ENCODE results near the gene GLIS1. TPM values are rescaled to one million over a fixed set of nuclear protein-coding genes. Genes with fewer than 3 reads are reported as not detected.

The GLIS1 gene
- total RNA-seq, 1 experiment from 2014 or later: 0.13 TPM

GRCh38 chr1:53712276-53712675 is 26.7 kb downstream of the GLIS1 start:
- intact Hi-C loops (cut with micrococcal nuclease; ENCODE audit: unreplicated experiment): no loop called here
- H3K27ac ChIP-seq (ENCODE audit: low read depth, low read length, poor library complexity, severe bottlenecking): no peak overlapping the region
- no peaks in the 10 kb centered on the region for H3K4me1 ChIP-seq (ENCODE audit: insufficient read depth, low read length, poor library complexity, severe bottlenecking)
- no peak overlapping the region for H3K4me3 ChIP-seq (ENCODE audit: low read depth, low read length, poor library complexity, severe bottlenecking)
- no TSS peak for BruUV-seq (replicated peaks)
- DNase-seq (ENCODE audit: low spot score): no peak
- no peaks in the 10 kb centered on the region for H3K36me3 ChIP-seq (ENCODE audit: insufficient read depth, low read length, poor library complexity, severe bottlenecking)
- H3K27me3 ChIP-seq (replicated peaks; ENCODE audit: insufficient read depth, low read depth, low read length, poor library complexity): no peaks in the 10 kb centered on the region
- TF ChIP-seq EZH2 (IDR thresholded peaks at IDR 0.05; ENCODE audit: borderline replicate concordance, low read depth, low read length, poor library complexity, severe bottlenecking): no peak
- TF ChIP-seq, protein P1, sequence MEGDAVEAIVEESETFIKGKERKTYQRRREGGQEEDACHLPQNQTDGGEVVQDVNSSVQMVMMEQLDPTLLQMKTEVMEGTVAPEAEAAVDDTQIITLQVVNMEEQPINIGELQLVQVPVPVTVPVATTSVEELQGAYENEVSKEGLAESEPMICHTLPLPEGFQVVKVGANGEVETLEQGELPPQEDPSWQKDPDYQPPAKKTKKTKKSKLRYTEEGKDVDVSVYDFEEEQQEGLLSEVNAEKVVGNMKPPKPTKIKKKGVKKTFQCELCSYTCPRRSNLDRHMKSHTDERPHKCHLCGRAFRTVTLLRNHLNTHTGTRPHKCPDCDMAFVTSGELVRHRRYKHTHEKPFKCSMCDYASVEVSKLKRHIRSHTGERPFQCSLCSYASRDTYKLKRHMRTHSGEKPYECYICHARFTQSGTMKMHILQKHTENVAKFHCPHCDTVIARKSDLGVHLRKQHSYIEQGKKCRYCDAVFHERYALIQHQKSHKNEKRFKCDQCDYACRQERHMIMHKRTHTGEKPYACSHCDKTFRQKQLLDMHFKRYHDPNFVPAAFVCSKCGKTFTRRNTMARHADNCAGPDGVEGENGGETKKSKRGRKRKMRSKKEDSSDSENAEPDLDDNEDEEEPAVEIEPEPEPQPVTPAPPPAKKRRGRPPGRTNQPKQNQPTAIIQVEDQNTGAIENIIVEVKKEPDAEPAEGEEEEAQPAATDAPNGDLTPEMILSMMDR (conservative IDR thresholded peaks at IDR 0.05; ENCODE audit: low read depth, low read length): no peak
- ChIA-PET CTCF (no interaction called here), POLR2A (ENCODE audit: low non-redundant PET) (no interaction called here)
- H3K9me3 ChIP-seq (ENCODE audit: low read depth, low read length, poor library complexity, severe bottlenecking): no peaks in the 10 kb centered on the region

DNA sequence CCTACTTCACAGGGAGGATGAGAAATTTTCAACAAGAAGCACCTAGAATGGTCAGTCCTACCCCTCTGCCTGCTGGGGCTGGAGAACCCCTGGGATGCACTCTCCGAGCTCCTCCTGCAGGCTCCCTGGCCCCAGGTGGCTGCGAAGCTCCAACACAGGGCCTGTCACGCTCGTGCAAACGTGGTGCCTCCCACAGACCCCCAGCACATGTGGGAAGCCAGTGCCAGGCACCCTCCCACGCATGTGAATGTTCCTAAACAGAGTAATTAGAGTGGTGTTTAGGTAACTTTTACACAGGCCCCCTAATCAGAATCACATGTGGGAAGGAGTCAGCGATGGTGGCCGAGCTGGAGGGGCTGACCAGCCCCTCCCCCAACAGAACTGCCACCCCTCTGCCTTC is 28.4 kb downstream of the GLIS1 start:
- POLR2A ChIA-PET (ENCODE audit: low non-redundant PET): no interaction called here
- no peaks in the 10 kb centered on the region for H3K9me3 ChIP-seq (ENCODE audit: low read depth, low read length, poor library complexity, severe bottlenecking)
- H3K4me3 ChIP-seq (ENCODE audit: low read depth, low read length, poor library complexity, severe bottlenecking): no peak overlapping the region
- no peaks in the 10 kb centered on the region for H3K36me3 ChIP-seq (ENCODE audit: insufficient read depth, low read length, poor library complexity, severe bottlenecking)
- BruUV-seq (replicated peaks): no TSS peak
- H3K4me1 ChIP-seq (ENCODE audit: insufficient read depth, low read length, poor library complexity, severe bottlenecking): no peaks in the 10 kb centered on the region
- DNase-seq (ENCODE audit: low spot score): no peak
- no peak overlapping the region for H3K27ac ChIP-seq (ENCODE audit: low read depth, low read length, poor library complexity, severe bottlenecking)
- H3K27me3 ChIP-seq (replicated peaks; ENCODE audit: insufficient read depth, low read depth, low read length, poor library complexity): no peaks in the 10 kb centered on the region
- CTCF ChIA-PET: no interaction called here
- intact Hi-C loops (cut with micrococcal nuclease; ENCODE audit: unreplicated experiment): no loop called here
- TF ChIP-seq, protein P1 (conservative IDR thresholded peaks at IDR 0.05; ENCODE audit: low read depth, low read length): no peak
- TF ChIP-seq EZH2 (IDR thresholded peaks at IDR 0.05; ENCODE audit: borderline replicate concordance, low read depth, low read length, poor library complexity, severe bottlenecking): no peak

DNA sequence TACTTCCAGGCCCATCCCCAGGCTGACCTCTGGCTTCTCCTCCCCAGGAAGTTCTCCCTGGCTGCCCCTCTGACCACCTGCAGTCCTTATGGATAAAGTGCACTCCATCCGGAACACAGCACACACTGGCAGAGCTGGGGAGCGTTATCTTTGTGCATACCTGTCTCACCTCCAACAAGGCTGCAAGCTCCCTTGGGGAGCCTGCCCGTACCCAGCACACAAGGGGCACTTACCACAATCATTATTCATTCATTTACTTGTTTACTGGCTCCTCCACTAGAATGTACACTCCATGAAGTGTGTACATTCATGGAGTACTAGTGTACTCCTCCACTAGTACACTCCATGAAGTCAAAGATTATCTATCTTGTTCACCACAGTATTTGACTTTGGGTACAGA is 30.3 kb downstream of the GLIS1 start:
- Histone ChIP-seq H3K36me3 (ENCODE audit: insufficient read depth, low read length, poor library complexity, severe bottlenecking) (no peaks in the 10 kb centered on the region), H3K9me3 (ENCODE audit: low read depth, low read length, poor library complexity, severe bottlenecking) (no peaks in the 10 kb centered on the region), H3K4me1 (ENCODE audit: insufficient read depth, low read length, poor library complexity, severe bottlenecking) (no peaks in the 10 kb centered on the region), H3K27me3 (replicated peaks; ENCODE audit: insufficient read depth, low read depth, low read length, poor library complexity) (no peaks in the 10 kb centered on the region), H3K4me3 (ENCODE audit: low read depth, low read length, poor library complexity, severe bottlenecking) (no peak overlapping the region), H3K27ac (ENCODE audit: low read depth, low read length, poor library complexity, severe bottlenecking) (no peak overlapping the region)
- TF ChIP-seq EZH2 (IDR thresholded peaks at IDR 0.05; ENCODE audit: borderline replicate concordance, low read depth, low read length, poor library complexity, severe bottlenecking): no peak
- TF ChIP-seq, protein P1 (conservative IDR thresholded peaks at IDR 0.05; ENCODE audit: low read depth, low read length): no peak
- ChIA-PET POLR2A (ENCODE audit: low non-redundant PET) (no interaction called here), CTCF (no interaction called here)
- BruUV-seq (replicated peaks): no TSS peak
- no peak for DNase-seq (ENCODE audit: low spot score)
- intact Hi-C loops (cut with micrococcal nuclease; ENCODE audit: unreplicated experiment): no loop called here

All from A673 (cell line).